Neuronal stem cell (in vitro differentiated cells): ENCODE results near the gene PROM1.

Experiments used
- DNase-seq: peaks from one replicate; pipeline ENCODE4 v3.0.0-alpha.2; 2013; ENCODE audit warnings: low spot score
- H2AFZ ChIP-seq: one replicate; pipeline ENCODE4 v1.6.1; 2013; ENCODE audit warnings: mild to moderate bottlenecking, low read length, inconsistent platforms
- H2AK5ac ChIP-seq: 2 replicates; pipeline ENCODE4 v1.6.1; 2013; ENCODE audit warnings: low read depth, mild to moderate bottlenecking, inconsistent platforms, low read length, moderate library complexity, mixed read lengths
- H2BK120ac ChIP-seq: 2 replicates; pipeline ENCODE4 v1.6.1; 2013; ENCODE audit warnings: low read depth, mild to moderate bottlenecking, inconsistent platforms, low read length, moderate library complexity, mixed read lengths
- H2BK12ac ChIP-seq: one replicate; pipeline ENCODE4 v1.6.1; 2013; ENCODE audit warnings: low read length, inconsistent platforms
- H2BK15ac ChIP-seq: 2 replicates; pipeline ENCODE4 v1.6.1; 2013; ENCODE audit warnings: mild to moderate bottlenecking, low read length, inconsistent platforms, mixed read lengths
- H2BK5ac ChIP-seq: one replicate; pipeline ENCODE4 v1.6.1; 2013; ENCODE audit warnings: inconsistent platforms, mild to moderate bottlenecking, low read length, moderate library complexity
- H3K14ac ChIP-seq: one replicate; pipeline ENCODE4 v1.6.1; 2013; ENCODE audit warnings: low read length, inconsistent platforms
- H3K18ac ChIP-seq: 2 replicates; pipeline ENCODE4 v1.6.1; 2013; ENCODE audit warnings: low read length, inconsistent platforms
- H3K23ac ChIP-seq: 2 replicates; pipeline ENCODE4 v1.6.1; 2013; ENCODE audit warnings: low read depth, mild to moderate bottlenecking, mixed read lengths, low read length, inconsistent platforms; ENCODE audit not compliant: poor library complexity
- H3K27ac ChIP-seq: replicated peaks from 3 replicates; pipeline ENCODE4 v1.5.1; 2013; ENCODE audit warnings: low read length, inconsistent platforms
- H3K27me3 ChIP-seq, 3 experiments: 2 replicates each; pipeline ENCODE4 v1.6.1; 2013; ENCODE audit warnings: low read length in 3 of 3, mild to moderate bottlenecking in 2 of 3, inconsistent platforms in 1 of 3, low read depth in 1 of 3, mixed read lengths in 1 of 3, moderate library complexity in 1 of 3; ENCODE audit not compliant: control insufficient read depth in 3 of 3, insufficient read depth in 3 of 3
- H3K36me3 ChIP-seq, 2 donors: replicated peaks in 1 of 2; 2 replicates each; pipeline ENCODE4 v1.6.1; 2013; ENCODE audit warnings: low read length in 2 of 2; ENCODE audit not compliant: control insufficient read depth in 2 of 2, insufficient read depth in 2 of 2
- H3K4ac ChIP-seq: 2 replicates; pipeline ENCODE4 v1.6.1; 2013; ENCODE audit warnings: inconsistent platforms, mild to moderate bottlenecking, low read length, moderate library complexity
- H3K4me1 ChIP-seq, 2 donors: 1 replicate in 1 of 2; 2 replicates in 1 of 2; pipeline ENCODE4 v1.6.1; 2013; ENCODE audit warnings: low read length in 2 of 2, low read depth in 1 of 2; ENCODE audit not compliant: control insufficient read depth in 2 of 2, insufficient read depth in 1 of 2
- H3K4me2 ChIP-seq: one replicate; pipeline ENCODE4 v1.6.1; 2013; ENCODE audit warnings: mild to moderate bottlenecking, low read length, inconsistent platforms; ENCODE audit not compliant: insufficient read depth, poor library complexity, severe bottlenecking
- H3K4me3 ChIP-seq, 2 donors: 2 replicates each; pipeline ENCODE4 v1.5.1; 2013; ENCODE audit warnings: low read length in 2 of 2, mild to moderate bottlenecking in 2 of 2, inconsistent platforms in 1 of 2, moderate library complexity in 1 of 2
- H3K79me1 ChIP-seq: one replicate; pipeline ENCODE4 v1.6.1; 2013; ENCODE audit warnings: low read depth, mild to moderate bottlenecking, inconsistent platforms, low read length, moderate library complexity
- H3K9ac ChIP-seq: one replicate; pipeline ENCODE4 v1.6.1; 2013; ENCODE audit warnings: mild to moderate bottlenecking, low read depth, low read length, inconsistent platforms; ENCODE audit not compliant: poor library complexity
- H3K9me3 ChIP-seq, 2 donors: replicated peaks in 1 of 2; 2 replicates each; pipeline versions ENCODE3 to v1.6.1; 2013; ENCODE audit warnings: low read length in 2 of 2, mild to moderate bottlenecking in 2 of 2, inconsistent platforms in 1 of 2, low read depth in 1 of 2, mixed read lengths in 1 of 2, moderate library complexity in 1 of 2; ENCODE audit not compliant: control insufficient read depth in 2 of 2, insufficient read depth in 1 of 2
- H4K8ac ChIP-seq: one replicate; pipeline ENCODE4 v1.6.1; 2013; ENCODE audit warnings: low read depth, mild to moderate bottlenecking, inconsistent platforms, low read length, moderate library complexity
- H4K91ac ChIP-seq: one replicate; pipeline ENCODE4 v1.6.1; 2013; ENCODE audit warnings: low read length, low read depth, mild to moderate bottlenecking, inconsistent platforms; ENCODE audit not compliant: poor library complexity
- WGBS, 2 donors: extraction: QIAGEN DNeasy Blood & Tissue Kit; methylation state at CpG; one replicate each; pipeline ENCODE4 v1.1.7; 2013; ENCODE audit warnings: missing lambda C conversion rate in 2 of 2, mixed read lengths in 1 of 2; ENCODE audit not compliant: insufficient read length in 2 of 2, insufficient replicate concordance in 1 of 2; ENCODE audit errors: extremely low coverage in 2 of 2; 5-methylcytosine and 5-hydroxymethylcytosine counted together

The PROM1 gene

DNA sequence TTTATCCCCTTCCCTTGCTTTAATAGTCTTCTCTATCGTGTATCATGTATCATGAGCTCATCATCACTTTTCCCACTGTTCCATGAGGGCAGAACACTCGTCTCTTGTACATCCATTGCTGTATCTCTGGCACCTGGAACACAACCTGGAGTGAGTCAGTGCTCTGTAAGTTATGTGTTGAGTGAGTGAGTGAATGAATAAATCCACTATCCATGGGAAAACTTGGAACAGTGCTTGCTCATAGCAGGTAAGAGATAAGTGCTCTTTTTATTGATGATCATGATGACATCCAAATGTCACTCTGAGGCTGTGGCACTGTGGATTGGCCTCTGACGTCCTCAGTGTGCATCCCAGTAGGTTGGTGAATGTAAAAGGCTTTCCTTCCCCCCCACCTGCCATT is 149.6 kb downstream of the PROM1 start:
- WGBS, 2 donors, result no CpG with 5 or more reads among the region's 3 CpGs
- no peak overlapping the region for H3K18ac ChIP-seq
- H2AK5ac ChIP-seq, result no peak overlapping the region
- no peak for DNase-seq
- no peak overlapping the region for H2BK120ac ChIP-seq
- H3K4ac ChIP-seq, result no peak overlapping the region
- H4K91ac ChIP-seq, result no peak overlapping the region
- H2AFZ ChIP-seq, result no peak overlapping the region
- H3K4me2 ChIP-seq, result no peak overlapping the region
- peaks cover 0 to 9% (median 0%) of the 10 kb centered on the region in 3 experiments for H3K27me3 ChIP-seq
- no peak overlapping the region for H2BK15ac ChIP-seq
- no peaks in the 10 kb centered on the region for H3K79me1 ChIP-seq
- H3K9ac ChIP-seq, result no peak overlapping the region
- H4K8ac ChIP-seq, result no peak overlapping the region
- H3K9me3 ChIP-seq, result no peaks in the 10 kb centered on the region
- no peak overlapping the region for H3K14ac ChIP-seq
- H2BK12ac ChIP-seq, result no peak overlapping the region
- H2BK5ac ChIP-seq, result no peak overlapping the region
- no peak overlapping the region for H3K23ac ChIP-seq
- H3K27ac ChIP-seq, result no peak overlapping the region
- H3K4me3 ChIP-seq, result no peak overlapping the region
- peaks cover 0 to 1% of the 10 kb centered on the region in 2 donors for H3K4me1 ChIP-seq
- H3K36me3 ChIP-seq, result no peaks in the 10 kb centered on the region

- no peak overlapping the region for H3K4me3 ChIP-seq
- H3K27ac ChIP-seq, result no peak overlapping the region
- H3K23ac ChIP-seq, result no peak overlapping the region
- H3K27me3 ChIP-seq, result peaks cover 0 to 5% (median 0%) of the 10 kb centered on the region in 3 experiments
- WGBS, 2 donors, result no CpG with 5 or more reads among the region's 5 CpGs
- no peak overlapping the region for H2BK12ac ChIP-seq
- H4K91ac ChIP-seq, result no peak overlapping the region
- no peak overlapping the region for H2AK5ac ChIP-seq
- no peak overlapping the region for H3K4me2 ChIP-seq
- H2BK5ac ChIP-seq, result no peak overlapping the region
- no peaks in the 10 kb centered on the region for H3K36me3 ChIP-seq
- H3K4ac ChIP-seq, result no peak overlapping the region
- H3K4me1 ChIP-seq, result no peaks in the 10 kb centered on the region
- no peak for DNase-seq
- no peak overlapping the region for H3K18ac ChIP-seq
- no peak overlapping the region for H2BK120ac ChIP-seq
- no peak overlapping the region for H3K14ac ChIP-seq
- H2BK15ac ChIP-seq, result no peak overlapping the region
- no peak overlapping the region for H3K9ac ChIP-seq
- no peaks in the 10 kb centered on the region for H3K79me1 ChIP-seq
- H4K8ac ChIP-seq, result no peak overlapping the region
- H3K9me3 ChIP-seq, result no peaks in the 10 kb centered on the region
- no peak overlapping the region for H2AFZ ChIP-seq
These were observed 152.2 kb downstream of the PROM1 start for GRCh38 chr4:15931451-15932210.

DNA sequence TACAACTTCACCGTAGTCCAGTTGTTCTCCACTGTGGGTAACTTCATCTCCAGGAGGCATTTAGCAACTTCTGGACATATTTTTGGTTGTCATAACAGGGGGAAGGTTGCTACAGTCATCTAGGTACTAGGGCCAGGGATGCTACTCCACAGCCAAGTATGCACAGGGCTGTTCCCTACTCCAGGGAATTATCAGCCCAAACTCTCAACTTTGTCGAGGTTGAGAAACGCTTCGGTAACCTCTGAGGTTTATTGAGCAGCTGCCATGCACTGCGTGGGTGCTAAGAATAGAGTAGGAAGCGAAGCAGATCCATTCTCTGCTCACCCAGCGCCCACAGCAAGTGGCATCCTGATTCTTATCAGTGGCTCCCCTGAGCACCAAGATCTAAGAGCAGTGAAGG is 153.5 kb downstream of the PROM1 start:
- WGBS, 2 donors, result no CpG with 5 or more reads among the region's 7 CpGs
- Histone ChIP-seq H3K4me1 (no peaks in the 10 kb centered on the region), H3K9me3 (no peaks in the 10 kb centered on the region), H3K36me3 (no peaks in the 10 kb centered on the region), H2AFZ (no peak overlapping the region), H3K4me3 (no peak overlapping the region), H3K79me1 (no peaks in the 10 kb centered on the region), H4K8ac (no peak overlapping the region), H3K27me3 (peaks cover 0 to 5% (median 0%) of the 10 kb centered on the region in 3 experiments), H3K14ac (no peak overlapping the region), H2BK5ac (no peak overlapping the region), H3K18ac (no peak overlapping the region), H3K4ac (no peak overlapping the region), H3K9ac (no peak overlapping the region), H2BK120ac (no peak overlapping the region), H2BK15ac (no peak overlapping the region), H4K91ac (no peak overlapping the region), H2BK12ac (no peak overlapping the region), H3K27ac (no peak overlapping the region), H3K4me2 (no peak overlapping the region), H2AK5ac (no peak overlapping the region), H3K23ac (no peak overlapping the region)
- DNase-seq, result no peak

- no peak overlapping the region for H2BK120ac ChIP-seq
- no peak overlapping the region for H3K23ac ChIP-seq
- peaks cover 0 to 5% (median 0%) of the 10 kb centered on the region in 3 experiments for H3K27me3 ChIP-seq
- H3K4me1 ChIP-seq, result no peaks in the 10 kb centered on the region
- DNase-seq, result no peak
- no peak overlapping the region for H3K27ac ChIP-seq
- H3K36me3 ChIP-seq, result no peaks in the 10 kb centered on the region
- H4K91ac ChIP-seq, result no peak overlapping the region
- no peak overlapping the region for H3K14ac ChIP-seq
- H3K4me3 ChIP-seq, result no peak overlapping the region
- no peak overlapping the region for H2BK5ac ChIP-seq
- H2AK5ac ChIP-seq, result no peak overlapping the region
- no peak overlapping the region for H3K4me2 ChIP-seq
- no peak overlapping the region for H2BK12ac ChIP-seq
- H3K79me1 ChIP-seq, result no peaks in the 10 kb centered on the region
- no CpG with 5 or more reads among the region's 3 CpGs for WGBS, 2 donors
- no peak overlapping the region for H3K4ac ChIP-seq
- no peaks in the 10 kb centered on the region for H3K9me3 ChIP-seq
- H3K18ac ChIP-seq, result no peak overlapping the region
- H2AFZ ChIP-seq, result no peak overlapping the region
- H2BK15ac ChIP-seq, result no peak overlapping the region
- H4K8ac ChIP-seq, result no peak overlapping the region
- no peak overlapping the region for H3K9ac ChIP-seq
These were observed 154.3 kb downstream of the PROM1 start for GRCh38 chr4:15929540-15929939.
